Activated T-cell treated with anti-CD3 and anti-CD28 coated beads, Interleukin-2, amount 50 U/mL, for 72 hours (primary cell): ENCODE data around the gene SDC3. TPM values are rescaled to one million over a fixed set of nuclear protein-coding genes. Genes with fewer than 3 reads are reported as not detected.

Experiments
- ATAC-seq, 2 donors: fragments of 150-1000 bp; cut with Tn5 transposase; replicated peaks in 1 of 2; 2 replicates each; pipeline ENCODE4 v1.10.0; 2021; ENCODE audit warnings: moderate library complexity in 2 of 2, mild to moderate bottlenecking in 1 of 2
- DNase-seq, 2 donors: peaks; one replicate each; pipeline ENCODE4 v3.0.0; 2021 to 2022; ENCODE audit warnings: mixed read lengths in 1 of 2
- H3K27ac Mint-ChIP-seq: one replicate; pipeline ENCODE4 v1.8.0; 2022; ENCODE audit warnings: mild to moderate bottlenecking, moderate library complexity, mixed read lengths
- H3K27me3 Mint-ChIP-seq: one replicate; pipeline ENCODE4 v1.8.0; 2022; ENCODE audit warnings: low read depth, mixed read lengths
- H3K36me3 Mint-ChIP-seq, 2 donors: one replicate each; pipeline ENCODE4 v1.8.0; 2022; ENCODE audit warnings: mixed read lengths in 2 of 2, mild to moderate bottlenecking in 1 of 2; ENCODE audit not compliant: insufficient read depth in 2 of 2
- H3K4me1 Mint-ChIP-seq: one replicate; pipeline ENCODE4 v1.8.0; 2022; ENCODE audit warnings: low read depth, mixed read lengths
- H3K4me3 Mint-ChIP-seq, 2 donors: one replicate each; pipeline ENCODE4 v1.8.0; 2022; ENCODE audit warnings: mild to moderate bottlenecking in 2 of 2, mixed read lengths in 2 of 2, moderate library complexity in 2 of 2
- H3K9me3 Mint-ChIP-seq, 2 donors: one replicate each; pipeline ENCODE4 v1.8.0; 2022; ENCODE audit warnings: mixed read lengths in 2 of 2
- total RNA-seq, 2 donors: library from RNA; stranded (reverse); gene quantifications; one replicate each; pipeline ENCODE4 v1.2.3, GENCODE V29; 2022

Gene SDC3
- total RNA-seq, 2 donors from 2014 or later: 0.12 to 0.25 TPM

GRCh38 chr1:30878559-30878958 is 30.0 kb downstream of the SDC3 start:
- H3K9me3 Mint-ChIP-seq: no peaks in the 10 kb centered on the region
- H3K27ac Mint-ChIP-seq: no peak overlapping the region
- peaks cover 39% of the 10 kb centered on the region for H3K27me3 Mint-ChIP-seq
- H3K4me3 Mint-ChIP-seq: no peak overlapping the region
- no peaks in the 10 kb centered on the region for H3K4me1 Mint-ChIP-seq
- ATAC-seq (no peak), DNase-seq (no peak)
- no peaks in the 10 kb centered on the region for H3K36me3 Mint-ChIP-seq

- Mint-ChIP-seq H3K4me1 (no peaks in the 10 kb centered on the region), H3K36me3 (no peaks in the 10 kb centered on the region), H3K27ac (no peak overlapping the region), H3K9me3 (no peaks in the 10 kb centered on the region), H3K4me3 (no peak overlapping the region), H3K27me3 (peaks cover 39% of the 10 kb centered on the region)
- DNase-seq (no peak), ATAC-seq (no peak)
Observed at GRCh38 chr1:30878016-30878415, 30.5 kb downstream of the SDC3 start.

GRCh38 chr1:30877205-30877912 is 31.2 kb downstream of the SDC3 start:
- ATAC-seq: no peak
- Mint-ChIP-seq H3K4me3 (no peak overlapping the region), H3K36me3 (no peaks in the 10 kb centered on the region), H3K27me3 (peaks cover 39% of the 10 kb centered on the region), H3K9me3 (no peaks in the 10 kb centered on the region), H3K4me1 (no peaks in the 10 kb centered on the region), H3K27ac (no peak overlapping the region)
- no peak for DNase-seq

DNA sequence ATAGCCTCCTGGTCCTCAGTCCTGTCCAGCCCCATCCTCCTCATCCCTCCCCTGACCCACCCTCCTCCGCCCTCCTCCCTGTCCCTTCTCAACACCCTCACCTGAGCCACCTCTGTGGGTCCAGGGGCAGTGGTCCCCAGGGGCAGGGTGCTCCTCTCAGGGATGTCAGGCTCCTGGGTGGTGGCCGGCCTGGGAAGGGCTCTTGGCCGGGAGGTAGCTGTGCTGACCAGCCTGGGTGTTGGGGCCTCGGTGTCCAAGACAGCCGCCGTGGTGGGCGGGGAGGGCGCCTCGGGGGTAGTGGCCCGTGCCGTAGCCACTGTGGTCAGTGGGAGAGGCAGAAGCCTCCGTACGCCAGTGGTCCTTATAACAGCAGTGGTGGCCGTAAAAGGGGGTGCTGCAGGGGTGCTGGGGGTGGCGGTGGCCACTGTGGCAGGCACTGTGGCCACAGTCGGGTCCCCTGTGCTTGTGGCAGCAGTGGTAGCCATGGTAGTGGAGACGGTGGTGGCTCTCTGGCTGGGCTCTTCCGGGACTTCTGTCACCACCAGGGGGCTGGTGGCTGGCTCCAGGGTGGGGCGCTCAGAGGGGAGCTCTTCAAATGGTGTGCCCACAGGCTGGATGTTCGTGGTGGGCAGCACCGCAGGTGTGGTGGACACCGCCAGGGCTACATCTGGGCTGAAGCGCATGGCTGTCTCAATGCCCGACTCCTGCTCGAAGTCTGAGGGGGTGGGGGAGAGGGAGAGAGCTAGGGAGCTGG is 31.9 kb downstream of the SDC3 start:
- H3K4me1 Mint-ChIP-seq: no peaks in the 10 kb centered on the region
- ATAC-seq: no peak
- H3K27me3 Mint-ChIP-seq: peaks cover 39% of the 10 kb centered on the region
- no peak overlapping the region for H3K4me3 Mint-ChIP-seq
- no peaks in the 10 kb centered on the region for H3K36me3 Mint-ChIP-seq
- no peak overlapping the region for H3K27ac Mint-ChIP-seq
- DNase-seq: no peak
- no peaks in the 10 kb centered on the region for H3K9me3 Mint-ChIP-seq

DNA sequence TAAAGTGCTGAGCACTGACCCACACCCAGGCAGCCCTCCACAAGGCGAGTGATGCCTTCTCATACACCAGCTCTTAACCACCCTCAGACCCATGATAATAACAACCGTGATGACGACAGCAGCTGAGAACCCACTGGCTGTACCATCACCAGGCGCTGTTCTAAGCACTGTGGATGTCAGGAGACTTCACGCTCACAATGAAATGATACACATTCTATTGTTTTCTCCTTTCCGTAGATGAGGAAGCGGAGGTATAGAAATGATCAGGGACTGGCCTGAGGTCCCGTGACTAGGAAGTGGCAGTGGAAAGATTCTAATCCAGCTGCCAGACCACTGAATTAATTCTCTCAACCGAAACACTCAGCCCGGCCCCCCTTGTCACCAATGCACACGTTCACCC is 32.6 kb downstream of the SDC3 start:
- ATAC-seq: no peak
- Mint-ChIP-seq H3K27ac (no peak overlapping the region), H3K4me3 (no peak overlapping the region), H3K9me3 (no peaks in the 10 kb centered on the region), H3K36me3 (no peaks in the 10 kb centered on the region), H3K4me1 (no peaks in the 10 kb centered on the region), H3K27me3 (peaks cover 39% of the 10 kb centered on the region)
- DNase-seq: no peak

GRCh38 chr1:30875197-30875596 is 33.4 kb downstream of the SDC3 start:
- H3K4me1 Mint-ChIP-seq: no peaks in the 10 kb centered on the region
- peaks cover 39% of the 10 kb centered on the region for H3K27me3 Mint-ChIP-seq
- H3K36me3 Mint-ChIP-seq: no peaks in the 10 kb centered on the region
- DNase-seq (no peak), ATAC-seq (no peak)
- H3K9me3 Mint-ChIP-seq: no peaks in the 10 kb centered on the region
- H3K27ac Mint-ChIP-seq: no peak overlapping the region
- H3K4me3 Mint-ChIP-seq: no peak overlapping the region

GRCh38 chr1:30874176-30874575 is 34.4 kb downstream of the SDC3 start:
- no peaks in the 10 kb centered on the region for H3K36me3 Mint-ChIP-seq
- H3K27me3 Mint-ChIP-seq: peaks cover 30% of the 10 kb centered on the region

GRCh38 chr1:30872948-30873263 is 35.7 kb downstream of the SDC3 start:
- peaks cover 7% of the 10 kb centered on the region for H3K4me1 Mint-ChIP-seq
- H3K27ac Mint-ChIP-seq: no peak overlapping the region
- no peak overlapping the region for H3K4me3 Mint-ChIP-seq
- no peak for DNase-seq
- H3K27me3 Mint-ChIP-seq: peaks cover 19% of the 10 kb centered on the region
- no peak for ATAC-seq
- H3K9me3 Mint-ChIP-seq: no peaks in the 10 kb centered on the region
- no peaks in the 10 kb centered on the region for H3K36me3 Mint-ChIP-seq

More at GRCh38 chr1:30874176-30874575, 34.4 kb downstream of the SDC3 start:
- no peak for DNase-seq
- Mint-ChIP-seq H3K4me1 (peaks cover 5% of the 10 kb centered on the region), H3K4me3 (no peak overlapping the region), H3K9me3 (no peaks in the 10 kb centered on the region), H3K27ac (no peak overlapping the region)
- no peak for ATAC-seq

DNA sequence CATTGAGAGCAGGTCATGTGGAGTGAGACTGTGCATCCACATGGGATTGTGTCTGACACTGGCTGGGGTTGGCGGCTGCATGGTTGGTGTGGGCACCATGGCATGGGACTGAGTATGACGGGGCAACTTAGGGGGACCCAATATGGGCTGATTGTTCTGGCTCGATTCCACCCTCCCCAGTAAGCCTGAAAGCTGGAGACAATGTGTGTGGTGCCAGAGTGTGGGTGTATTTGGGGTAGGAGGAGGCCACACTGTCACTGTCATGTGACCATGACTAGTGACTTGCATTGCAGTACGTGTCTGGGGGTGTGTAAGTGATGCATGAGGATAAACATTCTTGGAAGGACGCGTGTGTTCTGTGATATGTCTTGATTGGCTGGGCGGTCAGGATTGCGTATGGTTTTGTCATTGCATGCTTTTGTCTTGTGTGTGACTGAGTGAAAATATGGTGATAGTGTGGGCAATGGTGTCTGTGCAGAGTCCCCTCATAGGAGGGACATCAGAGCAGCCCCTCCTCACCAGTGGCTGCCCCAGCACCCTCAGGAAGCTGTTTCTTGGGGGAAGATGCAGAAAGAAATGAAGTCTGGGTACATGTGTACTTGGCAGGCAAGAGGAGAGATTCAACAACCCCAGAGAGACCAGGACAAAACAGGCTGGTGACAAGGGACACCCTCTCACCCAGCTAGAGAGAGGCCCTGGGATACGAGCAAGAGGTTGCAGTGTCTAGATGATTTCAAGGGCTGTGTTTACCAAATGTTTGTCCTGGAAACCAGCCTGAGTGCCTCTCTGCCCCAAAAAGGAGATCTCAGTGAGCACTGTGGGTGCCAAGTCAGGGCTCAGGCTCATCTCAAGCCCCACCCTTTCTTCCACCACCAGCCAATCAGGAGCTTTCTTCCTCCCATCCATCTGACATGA is 36.3 kb downstream of the SDC3 start:
- Mint-ChIP-seq H3K27me3 (peaks cover 13% of the 10 kb centered on the region), H3K4me3 (no peak overlapping the region), H3K9me3 (no peaks in the 10 kb centered on the region), H3K27ac (no peak overlapping the region), H3K36me3 (no peaks in the 10 kb centered on the region), H3K4me1 (peaks cover 7% of the 10 kb centered on the region)
- DNase-seq (no peak), ATAC-seq (peak in 1 of 2 donors; percentile 19)

- no peak overlapping the region for H3K4me3 Mint-ChIP-seq
- H3K27ac Mint-ChIP-seq: no peak overlapping the region
- H3K27me3 Mint-ChIP-seq: peaks cover 8% of the 10 kb centered on the region
- DNase-seq: no peak
- no peak for ATAC-seq
- peaks cover 7% of the 10 kb centered on the region for H3K4me1 Mint-ChIP-seq
- H3K9me3 Mint-ChIP-seq: no peaks in the 10 kb centered on the region
- no peaks in the 10 kb centered on the region for H3K36me3 Mint-ChIP-seq
Observed at GRCh38 chr1:30871276-30871871, 37.2 kb downstream of the SDC3 start.

- DNase-seq (no peak), ATAC-seq (no peak)
- no peak overlapping the region for H3K4me3 Mint-ChIP-seq
- peaks cover 7% of the 10 kb centered on the region for H3K4me1 Mint-ChIP-seq
- no peaks in the 10 kb centered on the region for H3K9me3 Mint-ChIP-seq
- H3K27ac Mint-ChIP-seq: no peak overlapping the region
- H3K27me3 Mint-ChIP-seq: peaks cover 3% of the 10 kb centered on the region
- H3K36me3 Mint-ChIP-seq: no peaks in the 10 kb centered on the region
Observed at GRCh38 chr1:30870656-30871055, 37.9 kb downstream of the SDC3 start.

GRCh38 chr1:30870035-30870434 is 38.5 kb downstream of the SDC3 start:
- ATAC-seq: no peak
- H3K4me3 Mint-ChIP-seq: no peak overlapping the region
- no peaks in the 10 kb centered on the region for H3K9me3 Mint-ChIP-seq
- H3K27me3 Mint-ChIP-seq: no peaks in the 10 kb centered on the region
- H3K4me1 Mint-ChIP-seq: peaks cover 7% of the 10 kb centered on the region
- no peak overlapping the region for H3K27ac Mint-ChIP-seq
- no peaks in the 10 kb centered on the region for H3K36me3 Mint-ChIP-seq
- no peak for DNase-seq
